K562 (cell line): ENCODE results near the gene INO80C. TPM values are rescaled to one million over a fixed set of nuclear protein-coding genes. Genes with fewer than 3 reads are reported as not detected.

Source experiments
- ATAC-seq: fragments of 200-7000 bp; cut with Tn5 transposase; 3 replicates; pipeline ENCODE4 v1.9.1; 2020; ENCODE audit warnings: moderate library complexity
- BruUV-seq: library from RNA; stranded (reverse); fragments of 400-500 nt; replicated peaks from 2 replicates; lab custom pipeline; 2021; lab: Mats Ljungman, UMichigan
- CTCF ChIA-PET: fragments of 300-600 bp; formaldehyde crosslinking; extraction: SDS; loops from one replicate; lab custom pipeline; 2021; ENCODE audit warnings: low intra/inter-chr PET ratio; lab: Yijun Ruan, JAX
- POLR2A ChIA-PET: fragments of 300-600, 350-650 bp; sonication (Branson Sonifier 250); formaldehyde crosslinking; extraction: SDS; loops from one replicate; lab custom pipeline; 2021; ENCODE audit warnings: antibody characterized with exemption, inconsistent platforms; lab: Yijun Ruan, JAX
- DNase-seq, 4 experiments: peaks; one replicate each; pipeline versions ENCODE4 v3.0.0 to v3.0.0-alpha.2; 2011 to 2018; ENCODE audit warnings: low spot score in 3 of 4, mixed read lengths in 3 of 4; ENCODE audit errors: extremely low read depth in 1 of 4
- FAIRE-seq: peaks from 2 replicates; lab custom pipeline; 2011; peaks lifted over from hg19 to GRCh38; lab: Jason Lieb, UNC
- H2AFZ ChIP-seq: 2 replicates; pipeline ENCODE4 v1.6.0; 2011; ENCODE audit warnings: low read depth, low read length, control low read depth, inconsistent platforms
- H3K27ac ChIP-seq: fragments of 200-600 bp; 3 replicates; pipeline ENCODE4 v1.8.0; 2011; ENCODE audit warnings: low read depth, mild to moderate bottlenecking, control low read depth, inconsistent platforms, low read length, moderate library complexity, mixed read lengths; ENCODE audit errors: extremely low read depth
- H3K27me3 ChIP-seq, 2 experiments: fragments of 300-600 bp in 1 of 2; 2 replicates in 1 of 2; 3 replicates in 1 of 2; pipeline versions ENCODE4 v1.6.0 to v1.8.0; 2011; ENCODE audit warnings: inconsistent platforms in 2 of 2, low read length in 2 of 2, mild to moderate bottlenecking in 1 of 2, mixed read lengths in 1 of 2, moderate library complexity in 1 of 2; ENCODE audit not compliant: control insufficient read depth in 2 of 2, insufficient read depth in 2 of 2
- H3K36me3 ChIP-seq: fragments of 300-600 bp; 3 replicates; pipeline ENCODE4 v1.8.0; 2011; ENCODE audit warnings: mild to moderate bottlenecking, low read length, inconsistent platforms; ENCODE audit not compliant: control insufficient read depth, insufficient read depth
- H3K4me1 ChIP-seq, 2 experiments: fragments of 200-600 bp in 1 of 2; replicated peaks in 1 of 2; 2 replicates in 1 of 2; 3 replicates in 1 of 2; pipeline versions ENCODE4 v1.5.1 to v1.8.0; 2011; ENCODE audit warnings: inconsistent platforms in 2 of 2, low read length in 2 of 2, mild to moderate bottlenecking in 1 of 2, mixed read lengths in 1 of 2, moderate library complexity in 1 of 2; ENCODE audit not compliant: control insufficient read depth in 2 of 2, insufficient read depth in 2 of 2
- H3K4me2 ChIP-seq: 2 replicates; pipeline ENCODE4 v1.6.1; 2011; ENCODE audit warnings: low read length, control low read depth, inconsistent platforms, mixed read lengths; ENCODE audit not compliant: insufficient read depth
- H3K4me3 ChIP-seq: fragments of 200-600 bp; sonication (generic), shearing (Covaris generic); 2 replicates; pipeline ENCODE4 v1.5.1; 2016; ENCODE audit warnings: control low read depth, inconsistent platforms
- H3K79me2 ChIP-seq: fragments of 200-600 bp; 3 replicates; pipeline ENCODE4 v1.8.0; 2011; ENCODE audit warnings: low read length, inconsistent platforms; ENCODE audit not compliant: control insufficient read depth, insufficient read depth
- H3K9ac ChIP-seq, 2 experiments: 2 replicates each; pipeline versions ENCODE4 v1.6.0 to v1.6.1; 2011; ENCODE audit warnings: low read depth in 2 of 2, low read length in 2 of 2, control low read depth in 1 of 2, inconsistent platforms in 1 of 2, mild to moderate bottlenecking in 1 of 2, mixed read lengths in 1 of 2; ENCODE audit not compliant: insufficient read depth in 1 of 2
- H3K9me1 ChIP-seq: one replicate; pipeline ENCODE4 v1.6.0; 2011; ENCODE audit warnings: inconsistent platforms, mild to moderate bottlenecking, low read length, moderate library complexity; ENCODE audit not compliant: control insufficient read depth, insufficient read depth
- H3K9me3 ChIP-seq: replicated peaks from 2 replicates; pipeline ENCODE4 v1.5.1; 2011; ENCODE audit warnings: low read depth, low read length, inconsistent platforms; ENCODE audit not compliant: control insufficient read depth, insufficient read depth
- H4K20me1 ChIP-seq: replicated peaks from 2 replicates; pipeline ENCODE4 v1.6.1; 2011; ENCODE audit warnings: low read length, inconsistent platforms, mixed read lengths; ENCODE audit not compliant: control insufficient read depth, insufficient read depth
- ATF7 ChIP-seq: fragments of 450-650 bp; IDR thresholded peaks from 2 replicates; pipeline ENCODE4 v1.7.1; 2014; ENCODE audit warnings: mild to moderate bottlenecking, moderate library complexity
- BRCA1 ChIP-seq, 2 experiments: fragments of 450-650 bp in 1 of 2; sonication (generic) in 1 of 2; formaldehyde crosslinking in 1 of 2; IDR thresholded peaks; 2 replicates each; pipeline versions ENCODE4 v1.5.0 to v1.6.1; 2017 to 2020; ENCODE audit warnings: mild to moderate bottlenecking in 1 of 2, missing genetic modification reagents in 1 of 2
- CHD4 ChIP-seq: fragments of 200-600 bp; sonication (generic); IDR thresholded peaks from 3 replicates; pipeline ENCODE4 v1.6.1; 2012; ENCODE audit warnings: low read depth, mild to moderate bottlenecking, mixed read lengths, low read length, inconsistent platforms; ENCODE audit not compliant: insufficient read depth, insufficient replicate concordance, poor library complexity, severe bottlenecking
- ELF4 ChIP-seq: fragments of 450-650 bp; formaldehyde crosslinking; IDR thresholded peaks from 2 replicates; pipeline ENCODE4 v1.4.0; 2022; ENCODE audit warnings: missing genetic modification characterization
- HMGXB4 ChIP-seq: sonication (generic); formaldehyde crosslinking; IDR thresholded peaks from 2 replicates; pipeline ENCODE4 v1.8.1; 2023; ENCODE audit warnings: mild to moderate bottlenecking, missing genetic modification reagents
- PTBP1 ChIP-seq: fragments of 200-400 bp; formaldehyde crosslinking; IDR thresholded peaks from 2 replicates; pipeline ENCODE4 v1.6.1; 2017; ENCODE audit warnings: low read depth, low read length
- TEAD2 ChIP-seq: fragments of 450-650 bp; IDR thresholded peaks from 2 replicates; pipeline ENCODE4 v1.6.1; 2016; ENCODE audit warnings: missing genetic modification characterization, control low read depth, missing compliant biosample characterization
- TFAM ChIP-seq: fragments of 250-450 bp; sonication (Bioruptor Pico); conservative IDR thresholded peaks from 2 replicates; pipeline ENCODE4 v1.5.0; 2021; ENCODE audit warnings: mild to moderate bottlenecking, moderate library complexity
- ZNF143 ChIP-seq: sonication (generic); formaldehyde crosslinking; IDR thresholded peaks from 2 replicates; pipeline ENCODE4 v1.9.0; 2022; ENCODE audit warnings: mild to moderate bottlenecking, missing genetic modification reagents
- WGBS: fragments of 100-300 bp; shearing (Covaris generic); methylation state at CpG from one replicate; pipeline ENCODE4 v1.1.6; 2016; ENCODE audit warnings: low coverage, mixed read lengths; ENCODE audit not compliant: insufficient coverage; ENCODE audit errors: missing lambda C conversion rate; 5-methylcytosine and 5-hydroxymethylcytosine counted together
- in situ Hi-C: fragments of 300-500 bp; cut with MboI; formaldehyde crosslinking; loops from 4 replicates; pipeline ENCODE4 v1.15.0; 2018; ENCODE audit warnings: inconsistent platforms, mixed read lengths
- intact Hi-C: fragments of 100-400 bp; cut with micrococcal nuclease; formaldehyde crosslinking; loops from 2 replicates; pipeline ENCODE4 v1.14.2; 2022
- polyA plus RNA-seq, 8 experiments: library from polyadenylated mRNA; depleted of rRNA in 4 of 8; stranded (reverse) in 5 of 8; unstranded in 3 of 8; fragments of >200 nt; fragmentation: Nextera tagmentation in 2 of 8; fragmentation: Illumina TruSeq in 1 of 8; extraction: Ambion mirVana in 2 of 8; extraction: Trizol in 1 of 8; gene quantifications; 2 replicates each; pipeline versions ENCODE4 v1.2.1 to v1.2.3, GENCODE V29; 2011 to 2014; ENCODE audit warnings: inconsistent platforms in 1 of 8, missing spikeins in 1 of 8
- total RNA-seq, 7 experiments: library from RNA; depleted of rRNA in 6 of 7; stranded (reverse); fragments of >200 nt in 6 of 7; fragmentation: Illumina TruSeq in 2 of 7; extraction: Trizol in 2 of 7; gene quantifications; 2 replicates each; pipeline versions ENCODE4 v1.2.1 to v1.2.3, GENCODE V29; 2011 to 2021; ENCODE audit warnings: low replicate concordance in 1 of 7
- TF ChIP-seq, protein P1 (sequence below): fragments of 450-650 bp; IDR thresholded peaks from 2 replicates; pipeline ENCODE4 v1.6.1; 2018; ENCODE audit warnings: mild to moderate bottlenecking, low read depth; ENCODE audit not compliant: partially characterized antibody

Gene INO80C
- total and polyA plus RNA-seq, 9 of the 15 experiments (the other 6 are each of a cell fraction or from before 2014, with no cell fraction given): 14.3 to 53.3 (median 46.6) TPM

- TF ChIP-seq TFAM (no peak), ELF4 (CRISPR knock-in tag) (no peak), ATF7 (no peak), BRCA1 (IDR thresholded peaks at IDR 0.05) (no peak), BRCA1 (CRISPR knock-in tag; IDR thresholded peaks at IDR 0.05) (no peak), CHD4 (no peak), PTBP1 (no peak), HMGXB4 (CRISPR knock-in tag) (no peak), TEAD2 (no peak), ZNF143 (CRISPR knock-in tag) (no peak)
- TF ChIP-seq, protein P1, sequence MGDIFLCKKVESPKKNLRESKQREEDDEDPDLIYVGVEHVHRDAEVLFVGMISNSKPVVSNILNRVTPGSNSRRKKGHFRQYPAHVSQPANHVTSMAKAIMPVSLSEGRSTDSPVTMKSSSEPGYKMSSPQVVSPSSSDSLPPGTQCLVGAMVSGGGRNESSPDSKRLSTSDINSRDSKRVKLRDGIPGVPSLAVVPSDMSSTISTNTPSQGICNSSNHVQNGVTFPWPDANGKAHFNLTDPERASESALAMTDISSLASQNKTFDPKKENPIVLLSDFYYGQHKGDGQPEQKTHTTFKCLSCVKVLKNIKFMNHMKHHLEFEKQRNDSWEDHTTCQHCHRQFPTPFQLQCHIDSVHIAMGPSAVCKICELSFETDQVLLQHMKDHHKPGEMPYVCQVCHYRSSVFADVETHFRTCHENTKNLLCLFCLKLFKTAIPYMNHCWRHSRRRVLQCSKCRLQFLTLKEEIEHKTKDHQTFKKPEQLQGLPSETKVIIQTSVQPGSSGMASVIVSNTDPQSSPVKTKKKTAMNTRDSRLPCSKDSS: no peak
- Histone ChIP-seq H3K4me3 (no peak overlapping the region), H3K4me1 (peaks cover 3 to 4% of the 10 kb centered on the region in 2 experiments; a peak in 2 of 5 replicates), H2AFZ (no peak overlapping the region), H3K36me3 (no peaks in the 10 kb centered on the region), H3K9me1 (no peaks in the 10 kb centered on the region), H3K27me3 (no peaks in the 10 kb centered on the region; a peak in 1 of 5 replicates), H3K9me3 (no peaks in the 10 kb centered on the region), H4K20me1 (no peaks in the 10 kb centered on the region), H3K4me2 (no peak overlapping the region), H3K9ac (no peak overlapping the region), H3K27ac (no peak overlapping the region), H3K79me2 (no peaks in the 10 kb centered on the region)
- no peak for DNase-seq
- CTCF ChIA-PET: no interaction called here
- intact Hi-C loops: loop anchor here (5.0 kb wide), 1 partner anchor 114 kb away; no protein-coding TSS in a partner anchor
- in situ Hi-C loops: loop anchor here (10.0 kb wide), 1 partner anchor 1944 kb away; no protein-coding TSS in a partner anchor
- FAIRE-seq: no peak
- ATAC-seq: no peak
- WGBS: 22% methylated on average over 5 of the region's 5 CpGs
- POLR2A ChIA-PET: interaction anchor here (0.6 to 1.0 kb wide), 2 partner anchors 8 to 23 kb away, joined by 3 to 4 read pairs; partner anchors contain the start of gene INO80C
- BruUV-seq: no TSS peak
These were observed 23.4 kb upstream of the INO80C start for GRCh38 chr18:35521133-35521532.
